Ectodermal cell (in vitro differentiated cells): ENCODE data around the gene GRIK1.

ENCODE experiments used
- H3K27ac ChIP-seq: 2 replicates; pipeline ENCODE4 v1.7.0; 2013; ENCODE audit warnings: mild to moderate bottlenecking, low read depth, low read length; ENCODE audit not compliant: insufficient read depth, poor library complexity, severe bottlenecking
- H3K27me3 ChIP-seq: 2 replicates; pipeline ENCODE4 v1.7.0; 2013; ENCODE audit warnings: mild to moderate bottlenecking, low read length; ENCODE audit not compliant: insufficient read depth, control insufficient read depth, poor library complexity, severe bottlenecking
- H3K36me3 ChIP-seq: one replicate; pipeline ENCODE4 v1.7.0; 2013; ENCODE audit warnings: low read length; ENCODE audit not compliant: control insufficient read depth, insufficient read depth
- H3K4me1 ChIP-seq: one replicate; pipeline ENCODE4 v1.7.0; 2013; ENCODE audit warnings: low read length; ENCODE audit not compliant: control insufficient read depth, insufficient read depth
- H3K4me3 ChIP-seq: 2 replicates; pipeline ENCODE4 v1.7.0; 2013; ENCODE audit warnings: low read depth, low read length, control low read depth; ENCODE audit not compliant: insufficient read depth
- H3K9me3 ChIP-seq: 2 replicates; pipeline ENCODE4 v1.7.0; 2013; ENCODE audit warnings: mild to moderate bottlenecking, low read length, moderate library complexity; ENCODE audit not compliant: control insufficient read depth
- WGBS, 2 experiments: methylation state at CpG; one replicate each; pipeline ENCODE4 v1.1.7; 2013; ENCODE audit warnings: missing lambda C conversion rate in 2 of 2; 5-methylcytosine and 5-hydroxymethylcytosine counted together

The GRIK1 gene

GRCh38 chr21:29819675-29820326 is 120.0 kb downstream of the GRIK1 start:
- WGBS, 2 experiments = 87 to 95% methylated on average over 4 to 5 of the region's 5 CpGs
- Histone ChIP-seq H3K36me3 (no peaks in the 10 kb centered on the region), H3K27ac (no peak overlapping the region), H3K9me3 (no peaks in the 10 kb centered on the region), H3K4me1 (no peaks in the 10 kb centered on the region), H3K27me3 (no peaks in the 10 kb centered on the region), H3K4me3 (no peak overlapping the region)

GRCh38 chr21:29818383-29818921 is 121.3 kb downstream of the GRIK1 start:
- WGBS, 2 experiments = 81 to 95% methylated on average over 2 of the region's 2 CpGs
- H3K36me3 ChIP-seq = no peaks in the 10 kb centered on the region

DNA sequence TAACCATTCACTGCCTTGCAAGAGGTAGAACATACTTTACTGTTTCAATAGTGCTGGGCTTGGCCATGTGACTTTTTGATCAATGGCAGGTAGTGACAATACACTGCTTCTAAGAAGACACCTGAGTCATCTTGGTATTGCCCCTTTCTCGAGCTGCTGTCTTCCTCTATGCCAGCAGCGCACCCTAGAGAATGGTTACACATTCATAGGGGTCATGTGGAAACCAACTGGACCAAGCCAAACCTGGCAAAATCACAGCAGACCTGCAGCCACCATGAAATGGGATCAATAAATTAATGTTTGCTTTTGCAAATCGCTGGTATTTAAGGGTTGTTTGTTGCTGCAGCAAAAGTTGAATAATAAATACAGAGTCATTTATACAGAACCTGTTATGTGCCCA is 122.3 kb downstream of the GRIK1 start:
- 92 to 95% methylated on average over 2 of the region's 3 CpGs for WGBS, 2 experiments
- Histone ChIP-seq H3K36me3 (no peaks in the 10 kb centered on the region), H3K9me3 (no peaks in the 10 kb centered on the region), H3K4me3 (no peak overlapping the region), H3K27ac (no peak overlapping the region), H3K27me3 (no peaks in the 10 kb centered on the region), H3K4me1 (no peaks in the 10 kb centered on the region)

More at GRCh38 chr21:29818383-29818921, 121.3 kb downstream of the GRIK1 start:
- Histone ChIP-seq H3K4me1 (no peaks in the 10 kb centered on the region), H3K27ac (no peak overlapping the region), H3K4me3 (no peak overlapping the region), H3K27me3 (no peaks in the 10 kb centered on the region), H3K9me3 (no peaks in the 10 kb centered on the region)

- WGBS, 2 experiments = 94% methylated on average over 3 of the region's 3 CpGs
- Histone ChIP-seq H3K9me3 (no peaks in the 10 kb centered on the region), H3K27ac (no peak overlapping the region), H3K4me3 (no peak overlapping the region), H3K36me3 (no peaks in the 10 kb centered on the region), H3K4me1 (peaks cover 5% of the 10 kb centered on the region), H3K27me3 (no peaks in the 10 kb centered on the region)
Observed at GRCh38 chr21:29812947-29813346, 126.8 kb downstream of the GRIK1 start.

- H3K27ac ChIP-seq = no peak overlapping the region
- H3K4me1 ChIP-seq = peaks cover 5% of the 10 kb centered on the region
- no peaks in the 10 kb centered on the region for H3K36me3 ChIP-seq
- H3K9me3 ChIP-seq = no peaks in the 10 kb centered on the region
- no peak overlapping the region for H3K4me3 ChIP-seq
- no peaks in the 10 kb centered on the region for H3K27me3 ChIP-seq
- 92 to 94% methylated on average over 4 of the region's 4 CpGs for WGBS, 2 experiments
Observed at GRCh38 chr21:29810871-29811270, 128.9 kb downstream of the GRIK1 start.

GRCh38 chr21:29808153-29808552 is 131.6 kb downstream of the GRIK1 start:
- Histone ChIP-seq H3K27me3 (no peaks in the 10 kb centered on the region), H3K36me3 (no peaks in the 10 kb centered on the region), H3K9me3 (no peaks in the 10 kb centered on the region), H3K4me3 (no peak overlapping the region), H3K27ac (no peak overlapping the region), H3K4me1 (peaks cover 5% of the 10 kb centered on the region)
- 87 to 91% methylated on average over 2 of the region's 2 CpGs for WGBS, 2 experiments

GRCh38 chr21:29805105-29805504 is 134.7 kb downstream of the GRIK1 start:
- Histone ChIP-seq H3K27ac (no peak overlapping the region), H3K36me3 (no peaks in the 10 kb centered on the region), H3K4me1 (no peaks in the 10 kb centered on the region), H3K4me3 (no peak overlapping the region), H3K9me3 (no peaks in the 10 kb centered on the region), H3K27me3 (no peaks in the 10 kb centered on the region)
- WGBS, 2 experiments = 89 to 100% methylated on average over 1 of the region's 1 CpG

- H3K36me3 ChIP-seq = no peaks in the 10 kb centered on the region
- H3K27ac ChIP-seq = no peak overlapping the region
- no peaks in the 10 kb centered on the region for H3K4me1 ChIP-seq
- no peaks in the 10 kb centered on the region for H3K27me3 ChIP-seq
- no peak overlapping the region for H3K4me3 ChIP-seq
- WGBS, 2 experiments = 100% methylated on average over 1 of the region's 1 CpG
- H3K9me3 ChIP-seq = no peaks in the 10 kb centered on the region
Observed at GRCh38 chr21:29803191-29803590, 136.6 kb downstream of the GRIK1 start.

GRCh38 chr21:29801122-29801521 is 138.7 kb downstream of the GRIK1 start:
- no peaks in the 10 kb centered on the region for H3K9me3 ChIP-seq
- no peaks in the 10 kb centered on the region for H3K36me3 ChIP-seq
- no peak overlapping the region for H3K4me3 ChIP-seq
- H3K4me1 ChIP-seq = no peaks in the 10 kb centered on the region
- H3K27ac ChIP-seq = no peak overlapping the region
- WGBS, 2 experiments = 90 to 92% methylated on average over 4 of the region's 4 CpGs
- no peaks in the 10 kb centered on the region for H3K27me3 ChIP-seq

GRCh38 chr21:29800056-29800455 is 139.7 kb downstream of the GRIK1 start:
- no peak overlapping the region for H3K27ac ChIP-seq
- H3K4me3 ChIP-seq = no peak overlapping the region
- H3K4me1 ChIP-seq = no peaks in the 10 kb centered on the region
- whole genome bisulfite sequencing, 2 experiments = 80 to 88% methylated on average over 3 of the region's 3 CpGs
- H3K36me3 ChIP-seq = no peaks in the 10 kb centered on the region
- H3K9me3 ChIP-seq = no peaks in the 10 kb centered on the region
- no peaks in the 10 kb centered on the region for H3K27me3 ChIP-seq
